HG03064 (cell line): ENCODE results near the gene NDUFS1.

Experiments used
- ATAC-seq: cut with Tn5 transposase; IDR thresholded peaks from one replicate; pipeline ENCODE4 v1.9.1; 2021; ENCODE audit warnings: low read depth; ENCODE audit not compliant: unreplicated experiment

Gene NDUFS1

DNA sequence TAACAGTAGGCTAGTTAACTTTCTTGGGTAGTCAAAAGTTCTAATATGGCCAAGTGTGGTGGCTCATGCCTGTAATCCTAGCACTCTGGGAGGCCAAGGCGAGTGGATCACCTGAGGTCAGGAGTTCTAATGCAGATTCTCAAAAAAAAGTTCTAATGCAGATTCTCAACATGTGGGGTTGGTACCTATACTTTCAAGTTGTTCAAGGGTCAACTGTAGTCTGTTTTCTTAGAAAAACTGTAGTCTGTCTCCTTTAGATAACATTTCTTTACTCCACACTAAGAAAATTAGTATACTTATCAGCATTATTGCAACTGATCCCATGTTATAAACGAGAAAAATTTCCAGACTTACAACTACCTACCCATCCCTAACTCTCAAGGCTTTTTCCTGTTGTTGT lies 89.8 kb downstream of the NDUFS1 start:
- ATAC-seq, result no peak

DNA sequence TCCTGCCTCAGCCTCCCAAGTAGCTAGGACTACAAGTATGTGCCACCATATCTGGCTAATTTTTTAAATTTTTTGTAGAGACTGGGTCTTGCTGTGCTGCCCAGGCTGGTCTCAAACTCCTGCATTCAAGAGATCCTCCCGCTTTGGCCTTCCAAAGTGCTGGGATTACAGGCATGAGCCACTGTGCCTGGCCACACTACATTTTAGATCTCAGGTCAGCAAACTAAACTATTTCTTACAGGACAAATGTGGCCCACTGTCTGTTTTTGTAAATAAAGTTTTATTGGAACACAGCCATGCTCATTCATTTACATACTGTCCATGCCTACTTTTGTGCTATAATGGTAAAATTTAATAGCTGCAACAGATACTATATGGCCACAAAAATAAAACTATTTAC lies 91.0 kb downstream of the NDUFS1 start:
- ATAC-seq, result no peak
